Neural progenitor cell (in vitro differentiated cells): ENCODE results near the gene KRTAP5-6. TPM values are rescaled to one million over a fixed set of nuclear protein-coding genes. Genes with fewer than 3 reads are reported as not detected.

Source experiments
- DNase-seq: peaks from one replicate; pipeline ENCODE4 v3.0.0-alpha.2; 2016; ENCODE audit warnings: low spot score
- H2AFZ ChIP-seq: fragments of 200-600 bp; sonication (generic); replicated peaks from 2 replicates; pipeline ENCODE4 v1.6.1; 2016; ENCODE audit warnings: antibody characterized with exemption
- H3F3A ChIP-seq: fragments of 200-600 bp; sonication (generic); 2 replicates; pipeline ENCODE4 v1.6.1; 2016; ENCODE audit warnings: antibody characterized with exemption, low read depth
- H3K27ac ChIP-seq: fragments of 200-600 bp; sonication (generic); 2 replicates; pipeline ENCODE4 v1.5.1; 2016; ENCODE audit warnings: mild to moderate bottlenecking
- H3K27me3 ChIP-seq: fragments of 200-600 bp; sonication (generic); 2 replicates; pipeline ENCODE4 v1.6.1; 2016; ENCODE audit warnings: mild to moderate bottlenecking, moderate library complexity
- H3K36me3 ChIP-seq: fragments of 200-600 bp; sonication (generic); 2 replicates; pipeline ENCODE4 v1.5.1; 2016
- H3K4me1 ChIP-seq: fragments of 200-600 bp; sonication (generic); 2 replicates; pipeline ENCODE4 v1.6.1; 2016; ENCODE audit warnings: mixed run types
- H3K4me2 ChIP-seq: fragments of 200-600 bp; sonication (generic); 2 replicates; pipeline ENCODE4 v1.6.1; 2016
- H3K4me3 ChIP-seq: fragments of 200-600 bp; sonication (generic); 2 replicates; pipeline ENCODE4 v1.5.1; 2016
- H3K79me2 ChIP-seq: fragments of 200-600 bp; sonication (generic); 2 replicates; pipeline ENCODE4 v1.6.1; 2016; ENCODE audit warnings: low read depth
- H3K9ac ChIP-seq: fragments of 200-600 bp; sonication (generic); 2 replicates; pipeline ENCODE4 v1.6.1; 2016
- H3K9me3 ChIP-seq: fragments of 200-600 bp; sonication (generic); 2 replicates; pipeline ENCODE4 v1.5.1; 2016; ENCODE audit warnings: low read depth
- H4K20me1 ChIP-seq: fragments of 200-600 bp; sonication (generic); 2 replicates; pipeline ENCODE4 v1.6.1; 2016; ENCODE audit warnings: low read depth
- H3K27ac Mint-ChIP-seq: 3 replicates; pipeline ENCODE4 v1.8.0; 2021; ENCODE audit warnings: mixed read lengths
- H3K27me3 Mint-ChIP-seq: 2 replicates; pipeline ENCODE4 v1.8.0; 2022; ENCODE audit warnings: low read depth, mild to moderate bottlenecking, inconsistent platforms, moderate library complexity, mixed read lengths; ENCODE audit not compliant: insufficient read depth
- H3K36me3 Mint-ChIP-seq: 3 replicates; pipeline ENCODE4 v1.8.0; 2021; ENCODE audit warnings: mixed read lengths
- H3K4me1 Mint-ChIP-seq: 3 replicates; pipeline ENCODE4 v1.8.0; 2021; ENCODE audit warnings: mixed read lengths
- H3K4me3 Mint-ChIP-seq: 3 replicates; pipeline ENCODE4 v1.8.0; 2021; ENCODE audit warnings: mild to moderate bottlenecking, moderate library complexity, mixed read lengths
- H3K9me3 Mint-ChIP-seq: 3 replicates; pipeline ENCODE4 v1.8.0; 2020; ENCODE audit warnings: mixed read lengths
- CTCF ChIP-seq: fragments of 200-600 bp; sonication (generic); IDR thresholded peaks from 2 replicates; pipeline ENCODE4 v1.5.1; 2017; ENCODE audit warnings: antibody characterized with exemption, mild to moderate bottlenecking
- EZH2 ChIP-seq: fragments of 200-600 bp; sonication (generic); IDR thresholded peaks from 2 replicates; pipeline ENCODE4 v1.6.1; 2017; ENCODE audit warnings: antibody characterized with exemption, mild to moderate bottlenecking, moderate library complexity
- EZH2phosphoT487 ChIP-seq: fragments of 200-600 bp; sonication (generic); IDR thresholded peaks from 2 replicates; pipeline ENCODE4 v1.6.1; 2017; ENCODE audit warnings: antibody characterized with exemption
- total RNA-seq: library from RNA; depleted of rRNA; stranded (reverse); fragments of >200 nt; gene quantifications from 2 replicates; pipeline ENCODE4 v1.2.3, GENCODE V29; 2015; ENCODE audit warnings: low replicate concordance

Gene KRTAP5-6
- total RNA-seq, 1 donor from 2014 or later, result not detected

- H3K9me3 Mint-ChIP-seq, result no peaks in the 10 kb centered on the region
- DNase-seq, result no peak
- Histone ChIP-seq H3K27ac (no peak overlapping the region), H2AFZ (no peak overlapping the region), H4K20me1 (no peaks in the 10 kb centered on the region), H3K4me2 (no peak overlapping the region), H3K4me1 (peaks cover 3% of the 10 kb centered on the region), H3K27me3 (peaks cover 61% of the 10 kb centered on the region), H3K4me3 (no peak overlapping the region), H3K36me3 (no peaks in the 10 kb centered on the region), H3K9me3 (no peaks in the 10 kb centered on the region), H3K9ac (no peak overlapping the region), H3K79me2 (no peaks in the 10 kb centered on the region), H3F3A (peaks cover 11% of the 10 kb centered on the region)
- H3K36me3 Mint-ChIP-seq, result no peaks in the 10 kb centered on the region
- H3K27me3 Mint-ChIP-seq, result peaks cover 19% of the 10 kb centered on the region
- no peak overlapping the region for H3K27ac Mint-ChIP-seq
- TF ChIP-seq EZH2phosphoT487 (no peak), EZH2 (no peak), CTCF (no peak)
- peaks cover 13% of the 10 kb centered on the region for H3K4me1 Mint-ChIP-seq
- no peak overlapping the region for H3K4me3 Mint-ChIP-seq
These were observed 32.1 kb downstream of the KRTAP5-6 start for GRCh38 chr11:1728931-1729691.

- H3K9me3 ChIP-seq, result no peaks in the 10 kb centered on the region
- no peaks in the 10 kb centered on the region for H3K79me2 ChIP-seq
- H3K9ac ChIP-seq, result no peak overlapping the region
- H3K27ac ChIP-seq, result no peak overlapping the region
- H2AFZ ChIP-seq, result no peak overlapping the region
- H3K4me1 ChIP-seq, result peaks cover 3% of the 10 kb centered on the region
- H3K27ac Mint-ChIP-seq, result no peak overlapping the region
- H3K4me3 Mint-ChIP-seq, result no peak overlapping the region
- H3K9me3 Mint-ChIP-seq, result no peaks in the 10 kb centered on the region
- peaks cover 63% of the 10 kb centered on the region for H3K27me3 ChIP-seq
- no peak for TF ChIP-seq EZH2phosphoT487
- no peak for TF ChIP-seq CTCF
- no peak for TF ChIP-seq EZH2
- no peaks in the 10 kb centered on the region for H3K36me3 ChIP-seq
- H4K20me1 ChIP-seq, result no peaks in the 10 kb centered on the region
- DNase-seq, result no peak
- no peak overlapping the region for H3K4me2 ChIP-seq
- H3K4me1 Mint-ChIP-seq, result peaks cover 13% of the 10 kb centered on the region
- H3K4me3 ChIP-seq, result no peak overlapping the region
- peaks cover 23% of the 10 kb centered on the region for H3K27me3 Mint-ChIP-seq
- H3K36me3 Mint-ChIP-seq, result no peaks in the 10 kb centered on the region
- H3F3A ChIP-seq, result peaks cover 11% of the 10 kb centered on the region
These were observed 32.7 kb downstream of the KRTAP5-6 start for GRCh38 chr11:1729692-1730011.

- no peaks in the 10 kb centered on the region for H3K36me3 Mint-ChIP-seq
- no peak for DNase-seq
These were observed 33.1 kb downstream of the KRTAP5-6 start for GRCh38 chr11:1730059-1730629.

More at GRCh38 chr11:1730059-1730629, 33.1 kb downstream of the KRTAP5-6 start:
- Histone ChIP-seq H4K20me1 (no peaks in the 10 kb centered on the region), H3K9me3 (no peaks in the 10 kb centered on the region), H3K27me3 (peaks cover 65% of the 10 kb centered on the region), H3F3A (peaks cover 11% of the 10 kb centered on the region), H2AFZ (no peak overlapping the region), H3K36me3 (no peaks in the 10 kb centered on the region), H3K9ac (no peak overlapping the region), H3K4me3 (no peak overlapping the region), H3K4me1 (peaks cover 3% of the 10 kb centered on the region), H3K79me2 (no peaks in the 10 kb centered on the region), H3K27ac (no peak overlapping the region), H3K4me2 (no peak overlapping the region)
- Mint-ChIP-seq H3K27me3 (peaks cover 25% of the 10 kb centered on the region), H3K4me1 (peaks cover 13% of the 10 kb centered on the region), H3K4me3 (no peak overlapping the region), H3K9me3 (no peaks in the 10 kb centered on the region), H3K27ac (no peak overlapping the region)
- TF ChIP-seq EZH2phosphoT487 (no peak), CTCF (no peak), EZH2 (no peak)
